SU-DHL-6 (cell line): ENCODE results near the gene ERC1.

Source experiments
- H2AFZ ChIP-seq: fragments of 200-600 bp; sonication (generic); 2 replicates; pipeline ENCODE4 v1.6.1; 2014; ENCODE audit warnings: low read depth, mild to moderate bottlenecking, moderate library complexity, mixed read lengths, antibody characterized with exemption, low read length; ENCODE audit not compliant: severe bottlenecking
- H3F3A ChIP-seq: fragments of 200-600 bp; shearing (Covaris generic); 2 replicates; pipeline ENCODE4 v1.6.0; 2016; ENCODE audit warnings: antibody characterized with exemption, mild to moderate bottlenecking; ENCODE audit not compliant: insufficient read depth
- H3K27ac ChIP-seq: fragments of 200-600 bp; sonication (generic); 2 replicates; pipeline ENCODE4 v1.5.1; 2016; ENCODE audit warnings: low read depth, mild to moderate bottlenecking, low read length, moderate library complexity, mixed read lengths
- H3K27me3 ChIP-seq: fragments of 200-600 bp; sonication (generic), shearing (Covaris generic); 2 replicates; pipeline ENCODE4 v1.6.0; 2014; ENCODE audit warnings: mild to moderate bottlenecking, low read length
- H3K36me3 ChIP-seq: fragments of 200-600 bp; sonication (generic); 2 replicates; pipeline ENCODE4 v1.6.1; 2014; ENCODE audit warnings: mild to moderate bottlenecking, low read length, mixed read lengths
- H3K4me2 ChIP-seq: fragments of 300-600, 200-600 bp; shearing (Covaris generic), sonication (generic); 2 replicates; pipeline ENCODE4 v1.6.0; 2014; ENCODE audit warnings: low read length, low read depth, mild to moderate bottlenecking; ENCODE audit not compliant: poor library complexity, severe bottlenecking
- H3K4me3 ChIP-seq: fragments of 200-600 bp; sonication (generic); 2 replicates; pipeline ENCODE4 v1.5.1; 2014; ENCODE audit warnings: antibody characterized with exemption, low read length, mild to moderate bottlenecking, mixed read lengths; ENCODE audit not compliant: insufficient read depth, poor library complexity, severe bottlenecking
- H3K79me2 ChIP-seq: fragments of 200-600 bp; sonication (generic); 2 replicates; pipeline ENCODE4 v1.6.1; 2014; ENCODE audit warnings: mild to moderate bottlenecking, low read length, moderate library complexity; ENCODE audit not compliant: insufficient read depth
- H3K9ac ChIP-seq: fragments of 200-600 bp; sonication (generic); 2 replicates; pipeline ENCODE4 v1.7.0; 2014; ENCODE audit warnings: mild to moderate bottlenecking, low read length
- H3K9me2 ChIP-seq: fragments of 200-600 bp; sonication (generic); replicated peaks from 2 replicates; pipeline ENCODE4 v1.6.1; 2014; ENCODE audit warnings: low read length; ENCODE audit not compliant: insufficient read depth
- H3K9me3 ChIP-seq: fragments of 200-600 bp; sonication (generic); 2 replicates; pipeline ENCODE4 v1.6.1; 2014; ENCODE audit warnings: low read length, mixed read lengths; ENCODE audit not compliant: insufficient read depth
- H4K20me1 ChIP-seq: fragments of 200-600 bp; sonication (generic); 2 replicates; pipeline ENCODE4 v1.6.1; 2014; ENCODE audit warnings: low read depth, mild to moderate bottlenecking, antibody characterized with exemption, low read length, moderate library complexity, mixed read lengths
- EZH2phosphoT487 ChIP-seq: fragments of 200-600 bp; sonication (generic), shearing (Covaris generic); conservative IDR thresholded peaks from 2 replicates; pipeline ENCODE4 v1.6.1; 2018; ENCODE audit warnings: mild to moderate bottlenecking, antibody characterized with exemption, low read length, moderate library complexity, mixed read lengths
- TF ChIP-seq, protein P1 (sequence below): fragments of 200-600 bp; sonication (generic); IDR thresholded peaks from one replicate; pipeline ENCODE4 v1.5.1; 2017; ENCODE audit warnings: antibody characterized with exemption, mild to moderate bottlenecking, low read length, moderate library complexity; ENCODE audit not compliant: insufficient read depth, poor library complexity, severe bottlenecking

ERC1 gene

DNA sequence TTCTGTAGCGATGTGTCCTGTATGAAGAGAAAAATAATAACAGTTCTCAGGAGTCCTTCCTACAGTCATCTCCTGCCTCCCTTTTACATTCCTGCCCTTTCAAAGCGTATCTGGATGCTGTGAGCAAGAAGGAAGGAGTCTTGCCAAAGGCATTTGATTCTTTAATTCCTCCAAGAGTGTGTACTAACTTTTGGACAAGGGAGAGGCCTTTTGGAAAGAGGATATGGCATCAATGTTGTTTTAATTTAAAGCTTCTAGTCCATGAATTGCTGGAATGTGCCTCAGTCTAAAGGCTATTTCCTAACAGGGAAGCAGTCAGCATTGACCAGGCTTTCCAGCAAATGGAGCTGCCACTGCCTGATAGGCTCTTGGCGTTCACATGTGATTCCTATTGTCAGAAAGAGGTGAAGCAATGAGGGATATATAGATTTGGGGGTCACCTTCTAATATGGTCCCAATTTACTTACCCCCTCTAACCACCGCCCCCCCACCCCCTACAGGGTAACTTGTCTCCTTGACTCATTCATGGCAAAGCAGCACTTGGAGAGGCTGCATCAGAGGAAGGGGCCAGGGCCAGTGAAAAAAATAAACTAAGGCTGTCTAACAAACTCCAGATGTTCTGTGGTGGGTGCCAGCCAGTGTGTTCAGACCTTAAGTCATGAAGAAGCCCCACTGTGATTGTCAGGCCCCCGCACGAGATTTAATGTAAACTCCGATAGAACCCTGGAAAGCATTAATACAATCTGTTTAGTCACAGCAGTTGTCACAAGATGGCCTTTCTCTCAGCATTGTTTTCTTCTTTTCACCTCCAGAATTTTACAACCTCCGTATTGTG lies 383.1 kb downstream of the ERC1 start:
- Histone ChIP-seq H2AFZ (no peak overlapping the region), H3K4me2 (no peak overlapping the region)

DNA sequence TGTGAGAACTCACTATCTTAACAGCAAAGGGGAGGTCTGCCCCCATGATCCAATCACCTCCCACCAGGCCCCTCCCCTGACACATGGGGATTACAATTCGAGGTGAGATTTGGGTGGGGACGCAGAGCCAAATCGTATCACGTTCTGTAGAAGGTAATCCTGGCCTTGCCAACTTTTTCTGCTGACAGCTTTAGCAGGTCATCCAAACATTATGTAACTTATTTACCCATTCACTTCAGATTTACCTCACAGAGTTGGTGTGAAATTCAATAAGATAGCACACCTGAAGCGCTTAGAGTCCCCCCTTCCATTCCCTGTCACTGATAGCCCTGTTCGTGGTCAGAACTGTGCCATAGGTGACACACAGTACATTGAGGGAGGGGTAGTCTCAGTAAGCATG lies 384.3 kb downstream of the ERC1 start:
- no peak overlapping the region for H2AFZ ChIP-seq
- no peaks in the 10 kb centered on the region for H3K27me3 ChIP-seq
- no peaks in the 10 kb centered on the region for H3F3A ChIP-seq
- no peak overlapping the region for H3K27ac ChIP-seq
- TF ChIP-seq, protein P1, sequence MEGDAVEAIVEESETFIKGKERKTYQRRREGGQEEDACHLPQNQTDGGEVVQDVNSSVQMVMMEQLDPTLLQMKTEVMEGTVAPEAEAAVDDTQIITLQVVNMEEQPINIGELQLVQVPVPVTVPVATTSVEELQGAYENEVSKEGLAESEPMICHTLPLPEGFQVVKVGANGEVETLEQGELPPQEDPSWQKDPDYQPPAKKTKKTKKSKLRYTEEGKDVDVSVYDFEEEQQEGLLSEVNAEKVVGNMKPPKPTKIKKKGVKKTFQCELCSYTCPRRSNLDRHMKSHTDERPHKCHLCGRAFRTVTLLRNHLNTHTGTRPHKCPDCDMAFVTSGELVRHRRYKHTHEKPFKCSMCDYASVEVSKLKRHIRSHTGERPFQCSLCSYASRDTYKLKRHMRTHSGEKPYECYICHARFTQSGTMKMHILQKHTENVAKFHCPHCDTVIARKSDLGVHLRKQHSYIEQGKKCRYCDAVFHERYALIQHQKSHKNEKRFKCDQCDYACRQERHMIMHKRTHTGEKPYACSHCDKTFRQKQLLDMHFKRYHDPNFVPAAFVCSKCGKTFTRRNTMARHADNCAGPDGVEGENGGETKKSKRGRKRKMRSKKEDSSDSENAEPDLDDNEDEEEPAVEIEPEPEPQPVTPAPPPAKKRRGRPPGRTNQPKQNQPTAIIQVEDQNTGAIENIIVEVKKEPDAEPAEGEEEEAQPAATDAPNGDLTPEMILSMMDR = no peak
- no peak for TF ChIP-seq EZH2phosphoT487
- H4K20me1 ChIP-seq = no peaks in the 10 kb centered on the region
- H3K9me2 ChIP-seq = no peaks in the 10 kb centered on the region
- H3K4me2 ChIP-seq = no peak overlapping the region
- no peaks in the 10 kb centered on the region for H3K79me2 ChIP-seq
- no peak overlapping the region for H3K9ac ChIP-seq
- no peaks in the 10 kb centered on the region for H3K36me3 ChIP-seq
- no peaks in the 10 kb centered on the region for H3K9me3 ChIP-seq
- H3K4me3 ChIP-seq = no peak overlapping the region

More for the DNA sequence above, 383.1 kb downstream of the ERC1 start:
- Histone ChIP-seq H4K20me1 (no peaks in the 10 kb centered on the region), H3K4me3 (no peak overlapping the region), H3K9ac (no peak overlapping the region), H3K9me3 (no peaks in the 10 kb centered on the region), H3K27ac (no peak overlapping the region), H3K79me2 (no peaks in the 10 kb centered on the region), H3F3A (no peaks in the 10 kb centered on the region), H3K9me2 (no peaks in the 10 kb centered on the region), H3K27me3 (no peaks in the 10 kb centered on the region), H3K36me3 (no peaks in the 10 kb centered on the region)
- TF ChIP-seq, protein P1 = no peak
- no peak for TF ChIP-seq EZH2phosphoT487

DNA sequence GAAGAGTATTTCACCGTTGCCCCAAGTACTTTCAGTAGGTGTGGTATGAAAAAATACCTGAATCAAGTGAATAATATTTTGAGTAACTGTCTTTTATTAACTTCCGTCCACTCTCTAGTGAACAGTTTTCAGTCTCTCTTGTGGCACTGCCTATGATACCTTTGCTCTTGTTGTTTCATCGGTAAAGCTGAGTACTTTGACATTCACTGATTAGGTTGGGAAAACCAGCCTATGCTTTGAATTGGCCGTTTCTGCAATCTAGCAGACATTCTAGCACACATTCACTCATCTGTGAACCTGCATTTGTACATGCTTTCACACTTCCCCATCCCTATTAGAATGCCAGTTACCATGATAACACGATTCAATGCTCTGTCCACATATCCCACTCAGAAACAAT lies 386.1 kb downstream of the ERC1 start:
- Histone ChIP-seq H3K79me2 (no peaks in the 10 kb centered on the region), H3K27ac (no peak overlapping the region), H3F3A (no peaks in the 10 kb centered on the region), H3K9me2 (no peaks in the 10 kb centered on the region), H3K4me3 (no peak overlapping the region), H2AFZ (no peak overlapping the region), H3K4me2 (no peak overlapping the region), H3K36me3 (no peaks in the 10 kb centered on the region), H3K27me3 (no peaks in the 10 kb centered on the region), H4K20me1 (no peaks in the 10 kb centered on the region), H3K9ac (no peak overlapping the region), H3K9me3 (no peaks in the 10 kb centered on the region)
- TF ChIP-seq, protein P1 = no peak
- no peak for TF ChIP-seq EZH2phosphoT487
